Calu3 (cell line): ENCODE measurements around the gene B3GALNT2. TPM values are rescaled to one million over a fixed set of nuclear protein-coding genes. Genes with fewer than 3 reads are reported as not detected.
"Not testable (repeated sequence)": the region's sequence is repeated elsewhere in the genome, so short reads cannot be mapped to it uniquely, and the experiment has no call there.

Source experiments
- BruUV-seq: library from RNA; stranded (reverse); fragments of 400-500 nt; replicated peaks from 2 replicates; lab custom pipeline; 2021; lab: Mats Ljungman, UMichigan
- CTCF ChIA-PET: fragments of 300-600 bp; sonication (Branson Sonifier 250); formaldehyde crosslinking; loops from one replicate; lab custom pipeline; 2022; ENCODE audit warnings: antibody characterized with exemption; lab: Charles Lee
- DNase-seq: peaks from one replicate; pipeline ENCODE4 v3.0.0; 2022
- H3K27ac Mint-ChIP-seq: one replicate; pipeline ENCODE4 v1.8.0; 2022; ENCODE audit warnings: mixed read lengths; ENCODE audit not compliant: unreplicated experiment
- H3K27me3 Mint-ChIP-seq: one replicate; pipeline ENCODE4 v1.8.0; 2022; ENCODE audit warnings: mixed read lengths; ENCODE audit not compliant: unreplicated experiment
- H3K36me3 Mint-ChIP-seq: one replicate; pipeline ENCODE4 v1.8.0; 2022; ENCODE audit warnings: mild to moderate bottlenecking, moderate library complexity, mixed read lengths; ENCODE audit not compliant: insufficient read depth, unreplicated experiment
- H3K4me1 Mint-ChIP-seq: one replicate; pipeline ENCODE4 v1.8.0; 2022; ENCODE audit warnings: mild to moderate bottlenecking, low read depth, mixed read lengths; ENCODE audit not compliant: unreplicated experiment
- H3K4me3 Mint-ChIP-seq: one replicate; pipeline ENCODE4 v1.8.0; 2022; ENCODE audit warnings: mild to moderate bottlenecking, low read depth, moderate library complexity, mixed read lengths; ENCODE audit not compliant: unreplicated experiment
- H3K9me3 Mint-ChIP-seq: one replicate; pipeline ENCODE4 v1.8.0; 2022; ENCODE audit warnings: low read depth, mixed read lengths; ENCODE audit not compliant: unreplicated experiment
- CTCF ChIP-seq: fragments of 200-600 bp; IDR thresholded peaks from one replicate; pipeline ENCODE4 v1.8.0; 2022; ENCODE audit warnings: antibody characterized with exemption; ENCODE audit not compliant: unreplicated experiment
- intact Hi-C: fragments of 100-400 bp; cut with micrococcal nuclease; formaldehyde crosslinking; loops from one replicate; pipeline ENCODE4 v1.10.0; 2022; ENCODE audit not compliant: unreplicated experiment
- total RNA-seq: library from RNA; stranded (reverse); gene quantifications from 2 replicates; pipeline ENCODE4 v1.2.3, GENCODE V29; 2022

Gene B3GALNT2
- total RNA-seq, 1 experiment from 2014 or later: 35.3 TPM

DNA sequence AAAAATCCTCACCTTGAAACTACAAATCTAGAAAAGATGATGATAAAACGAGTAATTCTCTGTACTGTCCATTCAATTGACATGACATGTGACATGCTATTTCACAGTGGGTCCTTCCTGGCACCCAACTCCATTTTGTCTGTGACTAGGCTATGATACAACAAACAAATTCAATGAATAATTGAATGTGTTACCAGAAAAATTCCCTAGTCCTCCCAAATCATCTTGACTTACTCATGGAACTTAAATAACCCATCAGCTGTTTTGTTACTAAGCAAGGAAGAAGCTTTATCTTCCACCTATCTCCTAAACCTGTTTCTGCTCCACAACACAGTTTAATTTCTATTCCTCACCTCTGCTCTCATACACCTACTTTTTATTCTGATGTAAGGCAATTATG is 30.4 kb downstream of the B3GALNT2 start:
- Mint-ChIP-seq H3K4me3 (no peak overlapping the region), H3K27ac (no peak overlapping the region), H3K9me3 (no peaks in the 10 kb centered on the region), H3K4me1 (peaks cover 7% of the 10 kb centered on the region), H3K36me3 (peaks cover 19% of the 10 kb centered on the region), H3K27me3 (no peaks in the 10 kb centered on the region)
- BruUV-seq: no TSS peak
- intact Hi-C loops: no loop called here
- CTCF ChIA-PET: interaction anchor here (0.6 to 0.7 kb wide), 2 partner anchors 353 to 477 kb away, joined by 3 to 7 read pairs; no protein-coding TSS in a partner anchor
- DNase-seq: no peak
- no peak for TF ChIP-seq CTCF

- no peak overlapping the region for H3K27ac Mint-ChIP-seq
- H3K27me3 Mint-ChIP-seq: no peaks in the 10 kb centered on the region
- H3K4me3 Mint-ChIP-seq: no peak overlapping the region
- intact Hi-C loops: no loop called here
- no peaks in the 10 kb centered on the region for H3K9me3 Mint-ChIP-seq
- no TSS peak for BruUV-seq
- TF ChIP-seq CTCF: no peak
- H3K4me1 Mint-ChIP-seq: peaks cover 11% of the 10 kb centered on the region
- peaks cover 13% of the 10 kb centered on the region for H3K36me3 Mint-ChIP-seq
- DNase-seq: no peak
- CTCF ChIA-PET: interaction anchor here (0.7 kb wide), 2 partner anchors 247 to 1858 kb away, joined by 5 to 6 read pairs; no protein-coding TSS in a partner anchor
These were observed 33.4 kb downstream of the B3GALNT2 start for GRCh38 chr1:235470741-235471439.

GRCh38 chr1:235469897-235470296 is 34.4 kb downstream of the B3GALNT2 start:
- H3K27me3 Mint-ChIP-seq, DNase-seq, intact Hi-C loops, BruUV-seq, H3K9me3 Mint-ChIP-seq, H3K27ac Mint-ChIP-seq, H3K4me3 Mint-ChIP-seq: not testable (repeated sequence)
- Mint-ChIP-seq H3K36me3 (peaks cover 13% of the 10 kb centered on the region), H3K4me1 (peaks cover 11% of the 10 kb centered on the region)
- CTCF ChIA-PET: interaction anchor here (0.7 kb wide), 2 partner anchors 248 to 1857 kb away, joined by 5 to 6 read pairs; no protein-coding TSS in a partner anchor

- Mint-ChIP-seq H3K4me1 (peaks cover 11% of the 10 kb centered on the region), H3K36me3 (peaks cover 13% of the 10 kb centered on the region), H3K27me3 (no peaks in the 10 kb centered on the region), H3K4me3 (peak overlapping the region; percentile 31), H3K27ac (peak overlapping the region; percentile 88), H3K9me3 (no peaks in the 10 kb centered on the region)
- BruUV-seq: no TSS peak
- TF ChIP-seq CTCF: no peak
- intact Hi-C loops: no loop called here
- DNase-seq: peak; percentile 39
- CTCF ChIA-PET: interaction anchor here (0.6 to 0.8 kb wide), 2 partner anchors 17 to 138 kb away, joined by 3 read pairs; no protein-coding TSS in a partner anchor
These were observed 35.3 kb downstream of the B3GALNT2 start for GRCh38 chr1:235468970-235469369.

GRCh38 chr1:235468004-235468403 is 36.2 kb downstream of the B3GALNT2 start:
- Mint-ChIP-seq H3K9me3 (no peaks in the 10 kb centered on the region), H3K27me3 (no peaks in the 10 kb centered on the region), H3K36me3 (peaks cover 13% of the 10 kb centered on the region), H3K4me3 (no peak overlapping the region), H3K27ac (no peak overlapping the region), H3K4me1 (peaks cover 11% of the 10 kb centered on the region)
- no TSS peak for BruUV-seq
- CTCF ChIA-PET: interaction anchor here (0.6 kb wide), 1 partner anchor 37 kb away, joined by 3 read pairs; no protein-coding TSS in a partner anchor
- no peak for TF ChIP-seq CTCF
- intact Hi-C loops: no loop called here
- DNase-seq: no peak
